WTC11 (cell line): Measurements from ENCODE around the gene MTA1. TPM values are rescaled to one million over a fixed set of nuclear protein-coding genes. Genes with fewer than 3 reads are reported as not detected.

Source experiments
- ATAC-seq: fragments of 200-7000 bp; cut with Tn5 transposase; 2 replicates; pipeline ENCODE4 v1.10.0; 2021; ENCODE audit warnings: mild to moderate bottlenecking, moderate library complexity
- CTCF ChIA-PET: fragments of 300-600 bp; sonication (Branson Sonifier 250); formaldehyde crosslinking; loops from one replicate; lab custom pipeline; 2021; ENCODE audit warnings: antibody characterized with exemption; lab: Charles Lee
- POLR2A ChIA-PET: fragments of 350-600 bp; sonication (Branson Sonifier 250); formaldehyde crosslinking; loops from one replicate; lab custom pipeline; 2021; ENCODE audit warnings: antibody characterized with exemption; lab: Charles Lee
- DNase-seq: peaks from one replicate; pipeline ENCODE4 v3.0.0; 2021; ENCODE audit warnings: low spot score
- H3K27ac Mint-ChIP-seq: 2 replicates; pipeline ENCODE4 v1.8.0; 2021; ENCODE audit warnings: mixed read lengths
- H3K27me3 Mint-ChIP-seq: 2 replicates; pipeline ENCODE4 v1.8.0; 2021; ENCODE audit warnings: low read depth, mild to moderate bottlenecking, moderate library complexity, mixed read lengths
- H3K36me3 Mint-ChIP-seq: 2 replicates; pipeline ENCODE4 v1.8.0; 2021; ENCODE audit warnings: mixed read lengths
- H3K4me1 Mint-ChIP-seq: 2 replicates; pipeline ENCODE4 v1.8.0; 2022; ENCODE audit warnings: mixed read lengths
- H3K4me3 Mint-ChIP-seq: 2 replicates; pipeline ENCODE4 v1.8.0; 2021; ENCODE audit warnings: mild to moderate bottlenecking, moderate library complexity, mixed read lengths
- H3K9me3 Mint-ChIP-seq: 2 replicates; pipeline ENCODE4 v1.8.0; 2021; ENCODE audit warnings: mixed read lengths
- CREB1 ChIP-seq: sonication (generic); formaldehyde crosslinking; IDR thresholded peaks from 2 replicates; pipeline ENCODE4 v1.8.0; 2023; ENCODE audit warnings: mild to moderate bottlenecking, missing genetic modification reagents
- IRF2 ChIP-seq: sonication (generic); formaldehyde crosslinking; IDR thresholded peaks from 2 replicates; pipeline ENCODE4 v1.8.0; 2022; ENCODE audit warnings: low read depth, missing genetic modification reagents, borderline replicate concordance
- MXD4 ChIP-seq: fragments of 250-450 bp; sonication (Bioruptor Pico); IDR thresholded peaks from 2 replicates; pipeline ENCODE4 v1.8.0; 2021; ENCODE audit warnings: mild to moderate bottlenecking, moderate library complexity, borderline replicate concordance
- MYBL2 ChIP-seq: sonication (generic); formaldehyde crosslinking; IDR thresholded peaks from 2 replicates; pipeline ENCODE4 v1.8.1; 2023; ENCODE audit warnings: mild to moderate bottlenecking, moderate library complexity, missing genetic modification reagents
- NFATC4 ChIP-seq: fragments of 250-450 bp; sonication (Bioruptor Pico); IDR thresholded peaks from 2 replicates; pipeline ENCODE4 v1.9.0; 2021; ENCODE audit warnings: mild to moderate bottlenecking
- TEAD4 ChIP-seq: sonication (generic); formaldehyde crosslinking; IDR thresholded peaks from 2 replicates; pipeline ENCODE4 v1.8.0; 2022; ENCODE audit warnings: mild to moderate bottlenecking, missing genetic modification reagents
- ZNF219 ChIP-seq: sonication (generic); formaldehyde crosslinking; IDR thresholded peaks from 2 replicates; pipeline ENCODE4 v1.8.0; 2023; ENCODE audit warnings: missing genetic modification reagents, mild to moderate bottlenecking, borderline replicate concordance
- ZNF263 ChIP-seq: sonication (generic); formaldehyde crosslinking; IDR thresholded peaks from 2 replicates; pipeline ENCODE4 v1.8.1; 2022; ENCODE audit warnings: low read depth, mild to moderate bottlenecking, moderate library complexity, missing genetic modification reagents
- total RNA-seq: library from RNA; stranded (reverse); gene quantifications from 3 replicates; pipeline ENCODE4 v1.2.3, GENCODE V29; 2021
- TF ChIP-seq, protein P1 (sequence below): sonication (generic); formaldehyde crosslinking; IDR thresholded peaks from 2 replicates; pipeline ENCODE4 v1.8.1; 2023; ENCODE audit warnings: mild to moderate bottlenecking, missing genetic modification reagents
- TF ChIP-seq, protein P2 (sequence below): fragments of 250-450 bp; sonication (Bioruptor Pico); IDR thresholded peaks from 2 replicates; pipeline ENCODE4 v1.9.0; 2021; ENCODE audit warnings: mild to moderate bottlenecking
- TF ChIP-seq, protein P3 (sequence below): sonication (generic); formaldehyde crosslinking; IDR thresholded peaks from 2 replicates; pipeline ENCODE4 v1.8.0; 2022; ENCODE audit warnings: mild to moderate bottlenecking, missing genetic modification reagents
- TF ChIP-seq, protein P4 (sequence below): sonication (generic); formaldehyde crosslinking; IDR thresholded peaks from 2 replicates; pipeline ENCODE4 v1.8.1; 2023; ENCODE audit warnings: mild to moderate bottlenecking, moderate library complexity, missing genetic modification reagents
- TF ChIP-seq, protein P5 (sequence below): fragments of 200-600 bp; IDR thresholded peaks from 2 replicates; pipeline ENCODE4 v1.8.0; 2022; ENCODE audit warnings: antibody characterized with exemption
- TF ChIP-seq, protein P6 (sequence below): sonication (generic); formaldehyde crosslinking; IDR thresholded peaks from 2 replicates; pipeline ENCODE4 v1.8.1; 2023; ENCODE audit warnings: mild to moderate bottlenecking, missing genetic modification reagents, moderate library complexity
- TF ChIP-seq, protein P7 (sequence below): sonication (generic); formaldehyde crosslinking; IDR thresholded peaks from 2 replicates; pipeline ENCODE4 v1.8.0; 2022; ENCODE audit warnings: mild to moderate bottlenecking, missing genetic modification reagents
- TF ChIP-seq, protein P8 (sequence below): sonication (generic); formaldehyde crosslinking; IDR thresholded peaks from 2 replicates; pipeline ENCODE4 v1.8.0; 2023; ENCODE audit warnings: missing genetic modification reagents, mild to moderate bottlenecking, borderline replicate concordance
- TF ChIP-seq, protein P9 (sequence below): sonication (generic); formaldehyde crosslinking; IDR thresholded peaks from 2 replicates; pipeline ENCODE4 v1.8.1; 2022; ENCODE audit warnings: missing genetic modification reagents, borderline replicate concordance

Gene MTA1
- total RNA-seq, 1 experiment from 2014 or later: 279 TPM

DNA sequence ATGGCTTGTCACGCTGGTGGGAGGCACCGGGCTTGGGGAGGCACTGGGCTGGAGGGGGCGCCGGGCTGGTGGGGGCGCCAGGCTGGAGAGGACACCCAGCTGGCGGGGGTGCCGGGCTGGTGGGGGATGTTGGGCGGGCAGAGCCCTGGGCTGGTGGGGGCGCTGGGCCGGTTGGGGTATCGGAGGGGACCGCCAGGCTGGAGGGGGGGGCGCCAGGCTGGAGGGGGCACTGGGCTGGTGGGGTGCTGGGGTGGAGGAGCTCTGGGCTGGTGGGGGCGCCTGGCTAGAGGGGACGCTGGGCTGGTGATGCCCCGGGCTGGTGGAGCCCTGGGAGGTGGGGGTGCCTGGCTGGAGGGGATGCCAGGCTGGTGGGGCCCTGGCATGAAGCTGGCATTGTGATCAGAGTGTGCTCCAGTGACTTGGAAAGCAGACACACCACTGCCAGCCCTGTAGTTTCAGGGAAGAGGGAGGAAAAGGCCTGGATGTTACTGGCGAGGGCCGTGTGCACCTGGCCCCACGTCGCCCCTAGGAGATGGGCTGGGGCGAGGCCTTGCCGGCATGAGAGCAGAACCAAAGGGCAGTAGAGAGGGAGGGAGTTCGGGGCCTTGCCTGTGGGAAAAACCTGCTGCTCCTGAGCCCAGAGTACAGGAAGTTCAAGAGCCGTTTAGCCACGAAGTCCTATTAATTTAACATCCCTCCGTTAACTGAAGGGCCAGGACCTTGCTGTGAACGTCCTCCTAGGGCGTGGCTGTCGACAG, 84.5 kb downstream of the MTA1 start (continued):
- TF ChIP-seq, protein P1, sequence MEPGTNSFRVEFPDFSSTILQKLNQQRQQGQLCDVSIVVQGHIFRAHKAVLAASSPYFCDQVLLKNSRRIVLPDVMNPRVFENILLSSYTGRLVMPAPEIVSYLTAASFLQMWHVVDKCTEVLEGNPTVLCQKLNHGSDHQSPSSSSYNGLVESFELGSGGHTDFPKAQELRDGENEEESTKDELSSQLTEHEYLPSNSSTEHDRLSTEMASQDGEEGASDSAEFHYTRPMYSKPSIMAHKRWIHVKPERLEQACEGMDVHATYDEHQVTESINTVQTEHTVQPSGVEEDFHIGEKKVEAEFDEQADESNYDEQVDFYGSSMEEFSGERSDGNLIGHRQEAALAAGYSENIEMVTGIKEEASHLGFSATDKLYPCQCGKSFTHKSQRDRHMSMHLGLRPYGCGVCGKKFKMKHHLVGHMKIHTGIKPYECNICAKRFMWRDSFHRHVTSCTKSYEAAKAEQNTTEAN (CRISPR knock-in tag): no peak
- TF ChIP-seq, protein P2, sequence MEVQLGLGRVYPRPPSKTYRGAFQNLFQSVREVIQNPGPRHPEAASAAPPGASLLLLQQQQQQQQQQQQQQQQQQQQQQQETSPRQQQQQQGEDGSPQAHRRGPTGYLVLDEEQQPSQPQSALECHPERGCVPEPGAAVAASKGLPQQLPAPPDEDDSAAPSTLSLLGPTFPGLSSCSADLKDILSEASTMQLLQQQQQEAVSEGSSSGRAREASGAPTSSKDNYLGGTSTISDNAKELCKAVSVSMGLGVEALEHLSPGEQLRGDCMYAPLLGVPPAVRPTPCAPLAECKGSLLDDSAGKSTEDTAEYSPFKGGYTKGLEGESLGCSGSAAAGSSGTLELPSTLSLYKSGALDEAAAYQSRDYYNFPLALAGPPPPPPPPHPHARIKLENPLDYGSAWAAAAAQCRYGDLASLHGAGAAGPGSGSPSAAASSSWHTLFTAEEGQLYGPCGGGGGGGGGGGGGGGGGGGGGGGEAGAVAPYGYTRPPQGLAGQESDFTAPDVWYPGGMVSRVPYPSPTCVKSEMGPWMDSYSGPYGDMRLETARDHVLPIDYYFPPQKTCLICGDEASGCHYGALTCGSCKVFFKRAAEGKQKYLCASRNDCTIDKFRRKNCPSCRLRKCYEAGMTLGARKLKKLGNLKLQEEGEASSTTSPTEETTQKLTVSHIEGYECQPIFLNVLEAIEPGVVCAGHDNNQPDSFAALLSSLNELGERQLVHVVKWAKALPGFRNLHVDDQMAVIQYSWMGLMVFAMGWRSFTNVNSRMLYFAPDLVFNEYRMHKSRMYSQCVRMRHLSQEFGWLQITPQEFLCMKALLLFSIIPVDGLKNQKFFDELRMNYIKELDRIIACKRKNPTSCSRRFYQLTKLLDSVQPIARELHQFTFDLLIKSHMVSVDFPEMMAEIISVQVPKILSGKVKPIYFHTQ: no peak
- TF ChIP-seq IRF2 (CRISPR knock-in tag): no peak
- TF ChIP-seq, protein P3, sequence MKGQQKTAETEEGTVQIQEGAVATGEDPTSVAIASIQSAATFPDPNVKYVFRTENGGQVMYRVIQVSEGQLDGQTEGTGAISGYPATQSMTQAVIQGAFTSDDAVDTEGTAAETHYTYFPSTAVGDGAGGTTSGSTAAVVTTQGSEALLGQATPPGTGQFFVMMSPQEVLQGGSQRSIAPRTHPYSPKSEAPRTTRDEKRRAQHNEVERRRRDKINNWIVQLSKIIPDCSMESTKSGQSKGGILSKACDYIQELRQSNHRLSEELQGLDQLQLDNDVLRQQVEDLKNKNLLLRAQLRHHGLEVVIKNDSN (CRISPR knock-in tag): no peak
- TF ChIP-seq, protein P4, sequence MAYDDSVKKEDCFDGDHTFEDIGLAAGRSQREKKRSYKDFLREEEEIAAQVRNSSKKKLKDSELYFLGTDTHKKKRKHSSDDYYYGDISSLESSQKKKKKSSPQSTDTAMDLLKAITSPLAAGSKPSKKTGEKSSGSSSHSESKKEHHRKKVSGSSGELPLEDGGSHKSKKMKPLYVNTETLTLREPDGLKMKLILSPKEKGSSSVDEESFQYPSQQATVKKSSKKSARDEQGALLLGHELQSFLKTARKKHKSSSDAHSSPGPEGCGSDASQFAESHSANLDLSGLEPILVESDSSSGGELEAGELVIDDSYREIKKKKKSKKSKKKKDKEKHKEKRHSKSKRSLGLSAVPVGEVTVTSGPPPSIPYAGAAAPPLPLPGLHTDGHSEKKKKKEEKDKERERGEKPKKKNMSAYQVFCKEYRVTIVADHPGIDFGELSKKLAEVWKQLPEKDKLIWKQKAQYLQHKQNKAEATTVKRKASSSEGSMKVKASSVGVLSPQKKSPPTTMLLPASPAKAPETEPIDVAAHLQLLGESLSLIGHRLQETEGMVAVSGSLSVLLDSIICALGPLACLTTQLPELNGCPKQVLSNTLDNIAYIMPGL (CRISPR knock-in tag): no peak
- no peak for TF ChIP-seq CREB1 (CRISPR knock-in tag)
- no peak for TF ChIP-seq TEAD4 (CRISPR knock-in tag)

DNA sequence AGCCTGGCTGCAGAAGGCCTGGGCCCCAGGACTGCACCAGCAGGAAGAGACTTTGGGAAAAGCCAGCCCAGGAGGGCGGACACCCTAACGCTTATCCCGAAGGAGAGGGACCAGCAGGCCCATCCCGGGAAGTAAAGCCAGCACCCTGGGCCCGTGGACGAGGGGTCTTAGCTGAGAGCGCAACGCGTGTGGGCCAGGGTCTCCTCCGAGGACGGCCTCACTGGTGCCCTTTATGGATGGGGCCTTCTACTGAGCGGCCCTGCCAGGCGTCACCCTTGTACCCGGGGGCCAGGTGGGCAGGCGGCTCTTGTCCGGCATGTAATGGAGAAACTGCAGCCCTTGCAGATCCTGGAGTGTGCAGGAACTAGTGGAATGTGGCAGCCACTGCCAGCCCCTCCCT, 85.5 kb downstream of the MTA1 start:
- CTCF ChIA-PET: no interaction called here
- Mint-ChIP-seq H3K36me3 (peaks cover 2% of the 10 kb centered on the region; the same call in 1 of the 2 replicates), H3K27ac (no peak overlapping the region), H3K27me3 (peaks cover 4% of the 10 kb centered on the region), H3K4me1 (no peaks in the 10 kb centered on the region), H3K4me3 (no peak overlapping the region), H3K9me3 (peaks cover 3% of the 10 kb centered on the region)
- POLR2A ChIA-PET: interaction anchor here (0.6 kb wide), 1 partner anchor 37 kb away, joined by 3 read pairs; no protein-coding TSS in a partner anchor
- DNase-seq (no peak), ATAC-seq (no peak)
- TF ChIP-seq, protein P5, sequence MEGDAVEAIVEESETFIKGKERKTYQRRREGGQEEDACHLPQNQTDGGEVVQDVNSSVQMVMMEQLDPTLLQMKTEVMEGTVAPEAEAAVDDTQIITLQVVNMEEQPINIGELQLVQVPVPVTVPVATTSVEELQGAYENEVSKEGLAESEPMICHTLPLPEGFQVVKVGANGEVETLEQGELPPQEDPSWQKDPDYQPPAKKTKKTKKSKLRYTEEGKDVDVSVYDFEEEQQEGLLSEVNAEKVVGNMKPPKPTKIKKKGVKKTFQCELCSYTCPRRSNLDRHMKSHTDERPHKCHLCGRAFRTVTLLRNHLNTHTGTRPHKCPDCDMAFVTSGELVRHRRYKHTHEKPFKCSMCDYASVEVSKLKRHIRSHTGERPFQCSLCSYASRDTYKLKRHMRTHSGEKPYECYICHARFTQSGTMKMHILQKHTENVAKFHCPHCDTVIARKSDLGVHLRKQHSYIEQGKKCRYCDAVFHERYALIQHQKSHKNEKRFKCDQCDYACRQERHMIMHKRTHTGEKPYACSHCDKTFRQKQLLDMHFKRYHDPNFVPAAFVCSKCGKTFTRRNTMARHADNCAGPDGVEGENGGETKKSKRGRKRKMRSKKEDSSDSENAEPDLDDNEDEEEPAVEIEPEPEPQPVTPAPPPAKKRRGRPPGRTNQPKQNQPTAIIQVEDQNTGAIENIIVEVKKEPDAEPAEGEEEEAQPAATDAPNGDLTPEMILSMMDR: no peak
- TF ChIP-seq, protein P6, sequence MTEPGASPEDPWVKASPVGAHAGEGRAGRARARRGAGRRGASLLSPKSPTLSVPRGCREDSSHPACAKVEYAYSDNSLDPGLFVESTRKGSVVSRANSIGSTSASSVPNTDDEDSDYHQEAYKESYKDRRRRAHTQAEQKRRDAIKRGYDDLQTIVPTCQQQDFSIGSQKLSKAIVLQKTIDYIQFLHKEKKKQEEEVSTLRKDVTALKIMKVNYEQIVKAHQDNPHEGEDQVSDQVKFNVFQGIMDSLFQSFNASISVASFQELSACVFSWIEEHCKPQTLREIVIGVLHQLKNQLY (CRISPR knock-in tag): no peak
- TF ChIP-seq, protein P7, sequence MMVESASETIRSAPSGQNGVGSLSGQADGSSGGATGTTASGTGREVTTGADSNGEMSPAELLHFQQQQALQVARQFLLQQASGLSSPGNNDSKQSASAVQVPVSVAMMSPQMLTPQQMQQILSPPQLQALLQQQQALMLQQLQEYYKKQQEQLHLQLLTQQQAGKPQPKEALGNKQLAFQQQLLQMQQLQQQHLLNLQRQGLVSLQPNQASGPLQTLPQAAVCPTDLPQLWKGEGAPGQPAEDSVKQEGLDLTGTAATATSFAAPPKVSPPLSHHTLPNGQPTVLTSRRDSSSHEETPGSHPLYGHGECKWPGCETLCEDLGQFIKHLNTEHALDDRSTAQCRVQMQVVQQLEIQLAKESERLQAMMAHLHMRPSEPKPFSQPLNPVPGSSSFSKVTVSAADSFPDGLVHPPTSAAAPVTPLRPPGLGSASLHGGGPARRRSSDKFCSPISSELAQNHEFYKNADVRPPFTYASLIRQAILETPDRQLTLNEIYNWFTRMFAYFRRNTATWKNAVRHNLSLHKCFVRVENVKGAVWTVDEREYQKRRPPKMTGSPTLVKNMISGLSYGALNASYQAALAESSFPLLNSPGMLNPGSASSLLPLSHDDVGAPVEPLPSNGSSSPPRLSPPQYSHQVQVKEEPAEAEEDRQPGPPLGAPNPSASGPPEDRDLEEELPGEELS (CRISPR knock-in tag): no peak
- no peak for TF ChIP-seq MXD4 (CRISPR knock-in tag)
- no peak for TF ChIP-seq ZNF263
- no peak for TF ChIP-seq NFATC4 (CRISPR knock-in tag)
- TF ChIP-seq ZNF219 (CRISPR knock-in tag): no peak
- TF ChIP-seq, protein P8, sequence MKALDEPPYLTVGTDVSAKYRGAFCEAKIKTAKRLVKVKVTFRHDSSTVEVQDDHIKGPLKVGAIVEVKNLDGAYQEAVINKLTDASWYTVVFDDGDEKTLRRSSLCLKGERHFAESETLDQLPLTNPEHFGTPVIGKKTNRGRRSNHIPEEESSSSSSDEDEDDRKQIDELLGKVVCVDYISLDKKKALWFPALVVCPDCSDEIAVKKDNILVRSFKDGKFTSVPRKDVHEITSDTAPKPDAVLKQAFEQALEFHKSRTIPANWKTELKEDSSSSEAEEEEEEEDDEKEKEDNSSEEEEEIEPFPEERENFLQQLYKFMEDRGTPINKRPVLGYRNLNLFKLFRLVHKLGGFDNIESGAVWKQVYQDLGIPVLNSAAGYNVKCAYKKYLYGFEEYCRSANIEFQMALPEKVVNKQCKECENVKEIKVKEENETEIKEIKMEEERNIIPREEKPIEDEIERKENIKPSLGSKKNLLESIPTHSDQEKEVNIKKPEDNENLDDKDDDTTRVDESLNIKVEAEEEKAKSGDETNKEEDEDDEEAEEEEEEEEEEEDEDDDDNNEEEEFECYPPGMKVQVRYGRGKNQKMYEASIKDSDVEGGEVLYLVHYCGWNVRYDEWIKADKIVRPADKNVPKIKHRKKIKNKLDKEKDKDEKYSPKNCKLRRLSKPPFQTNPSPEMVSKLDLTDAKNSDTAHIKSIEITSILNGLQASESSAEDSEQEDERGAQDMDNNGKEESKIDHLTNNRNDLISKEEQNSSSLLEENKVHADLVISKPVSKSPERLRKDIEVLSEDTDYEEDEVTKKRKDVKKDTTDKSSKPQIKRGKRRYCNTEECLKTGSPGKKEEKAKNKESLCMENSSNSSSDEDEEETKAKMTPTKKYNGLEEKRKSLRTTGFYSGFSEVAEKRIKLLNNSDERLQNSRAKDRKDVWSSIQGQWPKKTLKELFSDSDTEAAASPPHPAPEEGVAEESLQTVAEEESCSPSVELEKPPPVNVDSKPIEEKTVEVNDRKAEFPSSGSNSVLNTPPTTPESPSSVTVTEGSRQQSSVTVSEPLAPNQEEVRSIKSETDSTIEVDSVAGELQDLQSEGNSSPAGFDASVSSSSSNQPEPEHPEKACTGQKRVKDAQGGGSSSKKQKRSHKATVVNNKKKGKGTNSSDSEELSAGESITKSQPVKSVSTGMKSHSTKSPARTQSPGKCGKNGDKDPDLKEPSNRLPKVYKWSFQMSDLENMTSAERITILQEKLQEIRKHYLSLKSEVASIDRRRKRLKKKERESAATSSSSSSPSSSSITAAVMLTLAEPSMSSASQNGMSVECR (CRISPR knock-in tag): no peak
- TF ChIP-seq MYBL2: no peak
- TF ChIP-seq, protein P9, sequence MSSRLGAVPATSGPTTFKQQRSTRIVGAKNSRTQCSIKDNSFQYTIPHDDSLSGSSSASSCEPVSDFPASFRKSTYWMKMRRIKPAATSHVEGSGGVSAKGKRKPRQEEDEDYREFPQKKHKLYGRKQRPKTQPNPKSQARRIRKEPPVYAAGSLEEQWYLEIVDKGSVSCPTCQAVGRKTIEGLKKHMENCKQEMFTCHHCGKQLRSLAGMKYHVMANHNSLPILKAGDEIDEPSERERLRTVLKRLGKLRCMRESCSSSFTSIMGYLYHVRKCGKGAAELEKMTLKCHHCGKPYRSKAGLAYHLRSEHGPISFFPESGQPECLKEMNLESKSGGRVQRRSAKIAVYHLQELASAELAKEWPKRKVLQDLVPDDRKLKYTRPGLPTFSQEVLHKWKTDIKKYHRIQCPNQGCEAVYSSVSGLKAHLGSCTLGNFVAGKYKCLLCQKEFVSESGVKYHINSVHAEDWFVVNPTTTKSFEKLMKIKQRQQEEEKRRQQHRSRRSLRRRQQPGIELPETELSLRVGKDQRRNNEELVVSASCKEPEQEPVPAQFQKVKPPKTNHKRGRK (CRISPR knock-in tag): no peak
